ENCODE measurements around the gene TENM3. TPM values are rescaled to one million over a fixed set of nuclear protein-coding genes. Genes with fewer than 3 reads are reported as not detected.

TENM3 gene
- total RNA-seq, 1 donor from 2014 or later, result 11.0 TPM

- DNase-seq (ENCODE audit: extremely low spot score in 2 of 2), result no peak
- intact Hi-C loops (cut with DNase I), result no loop called here
- H3K9me3 ChIP-seq, result no peaks in the 10 kb centered on the region
- no peaks in the 10 kb centered on the region for H3K27me3 ChIP-seq
- no peaks in the 10 kb centered on the region for H3K4me1 ChIP-seq
- no peaks in the 10 kb centered on the region for H3K36me3 ChIP-seq
- no peak overlapping the region for H3K27ac ChIP-seq
- H3K4me3 ChIP-seq, result no peak overlapping the region
- TF ChIP-seq, protein P1, sequence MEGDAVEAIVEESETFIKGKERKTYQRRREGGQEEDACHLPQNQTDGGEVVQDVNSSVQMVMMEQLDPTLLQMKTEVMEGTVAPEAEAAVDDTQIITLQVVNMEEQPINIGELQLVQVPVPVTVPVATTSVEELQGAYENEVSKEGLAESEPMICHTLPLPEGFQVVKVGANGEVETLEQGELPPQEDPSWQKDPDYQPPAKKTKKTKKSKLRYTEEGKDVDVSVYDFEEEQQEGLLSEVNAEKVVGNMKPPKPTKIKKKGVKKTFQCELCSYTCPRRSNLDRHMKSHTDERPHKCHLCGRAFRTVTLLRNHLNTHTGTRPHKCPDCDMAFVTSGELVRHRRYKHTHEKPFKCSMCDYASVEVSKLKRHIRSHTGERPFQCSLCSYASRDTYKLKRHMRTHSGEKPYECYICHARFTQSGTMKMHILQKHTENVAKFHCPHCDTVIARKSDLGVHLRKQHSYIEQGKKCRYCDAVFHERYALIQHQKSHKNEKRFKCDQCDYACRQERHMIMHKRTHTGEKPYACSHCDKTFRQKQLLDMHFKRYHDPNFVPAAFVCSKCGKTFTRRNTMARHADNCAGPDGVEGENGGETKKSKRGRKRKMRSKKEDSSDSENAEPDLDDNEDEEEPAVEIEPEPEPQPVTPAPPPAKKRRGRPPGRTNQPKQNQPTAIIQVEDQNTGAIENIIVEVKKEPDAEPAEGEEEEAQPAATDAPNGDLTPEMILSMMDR (IDR thresholded peaks at IDR 0.05), result no peak
- no peak for TF ChIP-seq POLR2AphosphoS5 (IDR thresholded peaks at IDR 0.05; ENCODE audit: insufficient read depth in 1 of 2, low read depth in 1 of 2)
- TF ChIP-seq POLR2A (IDR thresholded peaks at IDR 0.05), result no peak
Observed at GRCh38 chr4:182795446-182796238, 552.4 kb downstream of the TENM3 start.

- no peak for TF ChIP-seq POLR2AphosphoS5 (IDR thresholded peaks at IDR 0.05; ENCODE audit: insufficient read depth in 1 of 2, low read depth in 1 of 2)
- no peak for TF ChIP-seq POLR2A (IDR thresholded peaks at IDR 0.05)
- TF ChIP-seq, protein P1 (IDR thresholded peaks at IDR 0.05), result no peak
- no peak for DNase-seq (ENCODE audit: extremely low spot score in 2 of 2)
- intact Hi-C loops (cut with DNase I), result no loop called here
- Histone ChIP-seq H3K27me3 (no peaks in the 10 kb centered on the region), H3K9me3 (no peaks in the 10 kb centered on the region), H3K36me3 (no peaks in the 10 kb centered on the region), H3K4me1 (no peaks in the 10 kb centered on the region), H3K27ac (no peak overlapping the region), H3K4me3 (no peak overlapping the region)
Observed at GRCh38 chr4:182799515-182800215, 556.5 kb downstream of the TENM3 start.

DNA sequence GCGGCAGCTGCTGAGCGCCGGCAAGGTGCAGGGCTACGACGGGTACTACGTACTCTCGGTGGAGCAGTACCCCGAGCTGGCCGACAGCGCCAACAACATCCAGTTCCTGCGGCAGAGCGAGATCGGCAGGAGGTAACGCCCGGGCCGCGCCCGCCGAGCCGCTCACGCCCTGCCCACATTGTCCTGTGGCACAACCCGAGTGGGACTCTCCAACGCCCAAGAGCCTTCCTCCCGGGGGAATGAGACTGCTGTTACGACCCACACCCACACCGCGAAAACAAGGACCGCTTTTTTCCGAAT is 557.0 kb downstream of the TENM3 start:
- TF ChIP-seq POLR2AphosphoS5 (IDR thresholded peaks at IDR 0.05; ENCODE audit: insufficient read depth in 1 of 2, low read depth in 1 of 2) (no peak), POLR2A (IDR thresholded peaks at IDR 0.05) (no peak)
- TF ChIP-seq, protein P1 (IDR thresholded peaks at IDR 0.05), result no peak

GRCh38 chr4:182801636-182802035 is 558.4 kb downstream of the TENM3 start:
- Histone ChIP-seq H3K9me3 (no peaks in the 10 kb centered on the region), H3K4me1 (peaks cover 7% of the 10 kb centered on the region), H3K4me3 (no peak overlapping the region), H3K27me3 (no peaks in the 10 kb centered on the region), H3K27ac (no peak overlapping the region), H3K36me3 (no peaks in the 10 kb centered on the region)
- DNase-seq (ENCODE audit: extremely low spot score in 2 of 2), result no peak
- intact Hi-C loops (cut with DNase I), result no loop called here
- no peak for TF ChIP-seq POLR2AphosphoS5 (IDR thresholded peaks at IDR 0.05; ENCODE audit: insufficient read depth in 1 of 2, low read depth in 1 of 2)

More for the DNA sequence above, 557.0 kb downstream of the TENM3 start:
- DNase-seq (ENCODE audit: extremely low spot score in 2 of 2), result no peak
- intact Hi-C loops (cut with DNase I), result no loop called here
- no peaks in the 10 kb centered on the region for H3K9me3 ChIP-seq
- no peak overlapping the region for H3K27ac ChIP-seq
- H3K36me3 ChIP-seq, result no peaks in the 10 kb centered on the region
- H3K4me3 ChIP-seq, result no peak overlapping the region
- no peaks in the 10 kb centered on the region for H3K27me3 ChIP-seq
- H3K4me1 ChIP-seq, result no peaks in the 10 kb centered on the region

- Histone ChIP-seq H3K4me1 (peaks cover 14% of the 10 kb centered on the region), H3K36me3 (no peaks in the 10 kb centered on the region), H3K4me3 (no peak overlapping the region), H3K9me3 (no peaks in the 10 kb centered on the region), H3K27me3 (no peaks in the 10 kb centered on the region), H3K27ac (no peak overlapping the region)
- no peak for TF ChIP-seq POLR2AphosphoS5 (IDR thresholded peaks at IDR 0.05; ENCODE audit: insufficient read depth in 1 of 2, low read depth in 1 of 2)
- TF ChIP-seq, protein P1 (IDR thresholded peaks at IDR 0.05), result no peak
- no peak for TF ChIP-seq POLR2A (IDR thresholded peaks at IDR 0.05)
- intact Hi-C loops (cut with DNase I), result no loop called here
- DNase-seq (ENCODE audit: extremely low spot score in 2 of 2), result no peak
Observed at GRCh38 chr4:182802621-182803020, 559.4 kb downstream of the TENM3 start.

All from vagina (tissue), 2 donors.